ENCODE results near the gene ZMYND8. TPM values are rescaled to one million over a fixed set of nuclear protein-coding genes. Genes with fewer than 3 reads are reported as not detected.
A peak's percentile ranks its signal among the peaks of the same experiment; 100 is the strongest.

Gene ZMYND8
- total and polyA plus RNA-seq, 5 donors: 10.0 to 35.7 (median 31.4) TPM

GRCh38 chr20:47231382-47232039 lies 125.0 kb downstream of the ZMYND8 start:
- no peaks in the 10 kb centered on the region for H3K4me1 ChIP-seq (ENCODE audit: control insufficient read depth, insufficient read depth, low read length)
- no peak overlapping the region for H3K27ac ChIP-seq (ENCODE audit: low read length)
- ATAC-seq (peak; percentile 61 to 75), DNase-seq (no peak)
- no peaks in the 10 kb centered on the region for H3K27me3 ChIP-seq (ENCODE audit: control insufficient read depth, insufficient read depth)
- H3K4me3 ChIP-seq (ENCODE audit: low read length): no peak overlapping the region
- intact Hi-C loops (cut with DNase I): no loop called here
- WGBS: 72% methylated on average over 16 of the region's 16 CpGs
- no peaks in the 10 kb centered on the region for H3K9me3 ChIP-seq (ENCODE audit: control insufficient read depth, low read length)

- H3K4me1 ChIP-seq (ENCODE audit: control insufficient read depth, insufficient read depth, low read length): no peaks in the 10 kb centered on the region
- H3K27me3 ChIP-seq (ENCODE audit: control insufficient read depth, insufficient read depth): no peaks in the 10 kb centered on the region
- ATAC-seq (no peak), DNase-seq (no peak)
- intact Hi-C loops (cut with DNase I): no loop called here
- no peak overlapping the region for H3K4me3 ChIP-seq (ENCODE audit: low read length)
- no peak overlapping the region for H3K27ac ChIP-seq (ENCODE audit: low read length)
- WGBS: 85% methylated on average over 8 of the region's 8 CpGs
- no peaks in the 10 kb centered on the region for H3K9me3 ChIP-seq (ENCODE audit: control insufficient read depth, low read length)
Measured at GRCh38 chr20:47230811-47231256, 125.7 kb downstream of the ZMYND8 start.

GRCh38 chr20:47228654-47229053 lies 127.8 kb downstream of the ZMYND8 start:
- 56% methylated on average over 5 of the region's 5 CpGs for WGBS
- no peak overlapping the region for H3K27ac ChIP-seq (ENCODE audit: low read length)
- no peaks in the 10 kb centered on the region for H3K9me3 ChIP-seq (ENCODE audit: control insufficient read depth, low read length)
- ATAC-seq (peak; percentile 30 to 36), DNase-seq (no peak)
- intact Hi-C loops (cut with DNase I): no loop called here
- H3K27me3 ChIP-seq (ENCODE audit: control insufficient read depth, insufficient read depth): no peaks in the 10 kb centered on the region
- no peaks in the 10 kb centered on the region for H3K4me1 ChIP-seq (ENCODE audit: control insufficient read depth, insufficient read depth, low read length)
- H3K4me3 ChIP-seq (ENCODE audit: low read length): no peak overlapping the region

- no peak overlapping the region for H3K4me3 ChIP-seq (ENCODE audit: low read length)
- H3K27me3 ChIP-seq (ENCODE audit: control insufficient read depth, insufficient read depth): no peaks in the 10 kb centered on the region
- DNase-seq (no peak), ATAC-seq (no peak)
- H3K9me3 ChIP-seq (ENCODE audit: control insufficient read depth, low read length): no peaks in the 10 kb centered on the region
- WGBS: 95% methylated on average over 9 of the region's 9 CpGs
- intact Hi-C loops (cut with DNase I): no loop called here
- H3K27ac ChIP-seq (ENCODE audit: low read length): no peak overlapping the region
- H3K4me1 ChIP-seq (ENCODE audit: control insufficient read depth, insufficient read depth, low read length): no peaks in the 10 kb centered on the region
Measured at GRCh38 chr20:47227576-47227975, 128.9 kb downstream of the ZMYND8 start.

GRCh38 chr20:47227119-47227518 lies 129.4 kb downstream of the ZMYND8 start:
- Histone ChIP-seq H3K9me3 (ENCODE audit: control insufficient read depth, low read length) (no peaks in the 10 kb centered on the region), H3K27me3 (ENCODE audit: control insufficient read depth, insufficient read depth) (no peaks in the 10 kb centered on the region), H3K27ac (ENCODE audit: low read length) (no peak overlapping the region), H3K4me1 (ENCODE audit: control insufficient read depth, insufficient read depth, low read length) (no peaks in the 10 kb centered on the region), H3K4me3 (ENCODE audit: low read length) (no peak overlapping the region)
- ATAC-seq (no peak), DNase-seq (no peak)
- WGBS: 89% methylated on average over 7 of the region's 7 CpGs
- intact Hi-C loops (cut with DNase I): no loop called here

GRCh38 chr20:47225458-47225857 lies 131.0 kb downstream of the ZMYND8 start:
- no peak overlapping the region for H3K27ac ChIP-seq (ENCODE audit: low read length)
- intact Hi-C loops (cut with DNase I): no loop called here
- ATAC-seq (no peak), DNase-seq (no peak)
- no peaks in the 10 kb centered on the region for H3K4me1 ChIP-seq (ENCODE audit: control insufficient read depth, insufficient read depth, low read length)
- no peak overlapping the region for H3K4me3 ChIP-seq (ENCODE audit: low read length)
- H3K9me3 ChIP-seq (ENCODE audit: control insufficient read depth, low read length): no peaks in the 10 kb centered on the region
- no peaks in the 10 kb centered on the region for H3K27me3 ChIP-seq (ENCODE audit: control insufficient read depth, insufficient read depth)
- 86% methylated on average over 1 of the region's 1 CpG for WGBS

DNA sequence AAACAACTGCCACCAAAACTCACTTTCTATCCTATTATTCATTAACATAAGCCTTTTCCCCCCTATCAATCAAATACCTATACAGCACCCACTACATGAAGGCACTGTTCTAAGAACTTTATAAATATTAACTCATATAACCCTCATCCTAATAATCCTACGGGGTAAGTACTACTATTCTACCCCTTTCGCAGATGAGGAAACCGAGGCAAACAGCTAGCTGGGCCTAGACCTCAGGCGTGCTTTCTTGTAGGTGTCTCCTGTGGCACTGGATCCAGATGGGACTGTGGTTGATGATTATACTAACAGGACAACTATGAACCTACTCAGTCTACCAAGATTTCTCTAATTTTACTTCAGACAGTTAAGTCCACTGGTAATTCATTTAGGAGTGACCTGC lies 131.6 kb downstream of the ZMYND8 start:
- no peaks in the 10 kb centered on the region for H3K4me1 ChIP-seq (ENCODE audit: control insufficient read depth, insufficient read depth, low read length)
- ATAC-seq: no peak
- 95% methylated on average over 4 of the region's 4 CpGs for WGBS
- DNase-seq: no peak
- intact Hi-C loops (cut with DNase I): no loop called here
- H3K4me3 ChIP-seq (ENCODE audit: low read length): no peak overlapping the region
- no peaks in the 10 kb centered on the region for H3K27me3 ChIP-seq (ENCODE audit: control insufficient read depth, insufficient read depth)
- H3K9me3 ChIP-seq (ENCODE audit: control insufficient read depth, low read length): no peaks in the 10 kb centered on the region
- no peak overlapping the region for H3K27ac ChIP-seq (ENCODE audit: low read length)

DNA sequence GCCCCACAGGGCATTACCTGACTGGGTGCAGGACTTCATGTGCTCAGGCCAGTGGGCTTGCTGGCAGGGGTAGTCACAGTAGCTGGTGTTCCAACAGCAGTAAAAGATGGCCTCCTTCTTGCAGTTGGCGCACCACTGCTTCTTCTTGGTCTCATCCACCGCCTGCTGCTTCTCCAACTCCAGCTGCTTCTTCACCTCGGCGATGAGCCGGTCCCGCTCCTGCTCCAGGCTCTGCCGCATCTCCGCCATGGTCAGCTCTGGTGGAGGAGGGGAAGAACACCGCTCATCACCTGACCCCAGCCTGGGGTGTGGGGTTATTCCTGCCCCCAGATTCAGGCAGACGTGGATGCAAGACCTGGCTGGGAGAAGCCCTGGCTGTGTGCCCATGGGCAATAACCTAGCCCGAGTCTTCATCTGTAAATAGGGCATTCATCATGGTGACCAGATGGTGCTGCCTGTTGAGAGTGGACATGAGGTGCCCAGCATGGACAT lies 132.2 kb downstream of the ZMYND8 start:
- intact Hi-C loops (cut with DNase I): no loop called here
- no peaks in the 10 kb centered on the region for H3K27me3 ChIP-seq (ENCODE audit: control insufficient read depth, insufficient read depth)
- DNase-seq: peak in 1 of 3 donors; percentile 31
- no peak overlapping the region for H3K27ac ChIP-seq (ENCODE audit: low read length)
- ATAC-seq: no peak
- 92% methylated on average over 11 of the region's 11 CpGs for WGBS
- H3K4me3 ChIP-seq (ENCODE audit: low read length): no peak overlapping the region
- no peaks in the 10 kb centered on the region for H3K4me1 ChIP-seq (ENCODE audit: control insufficient read depth, insufficient read depth, low read length)
- no peaks in the 10 kb centered on the region for H3K9me3 ChIP-seq (ENCODE audit: control insufficient read depth, low read length)

GRCh38 chr20:47223896-47224295 lies 132.6 kb downstream of the ZMYND8 start:
- Histone ChIP-seq H3K27ac (ENCODE audit: low read length) (no peak overlapping the region), H3K27me3 (ENCODE audit: control insufficient read depth, insufficient read depth) (no peaks in the 10 kb centered on the region), H3K9me3 (ENCODE audit: control insufficient read depth, low read length) (no peaks in the 10 kb centered on the region), H3K4me3 (ENCODE audit: low read length) (no peak overlapping the region), H3K4me1 (ENCODE audit: control insufficient read depth, insufficient read depth, low read length) (no peaks in the 10 kb centered on the region)
- intact Hi-C loops (cut with DNase I): no loop called here
- ATAC-seq: no peak
- WGBS: 93% methylated on average over 1 of the region's 1 CpG
- DNase-seq: no peak

DNA sequence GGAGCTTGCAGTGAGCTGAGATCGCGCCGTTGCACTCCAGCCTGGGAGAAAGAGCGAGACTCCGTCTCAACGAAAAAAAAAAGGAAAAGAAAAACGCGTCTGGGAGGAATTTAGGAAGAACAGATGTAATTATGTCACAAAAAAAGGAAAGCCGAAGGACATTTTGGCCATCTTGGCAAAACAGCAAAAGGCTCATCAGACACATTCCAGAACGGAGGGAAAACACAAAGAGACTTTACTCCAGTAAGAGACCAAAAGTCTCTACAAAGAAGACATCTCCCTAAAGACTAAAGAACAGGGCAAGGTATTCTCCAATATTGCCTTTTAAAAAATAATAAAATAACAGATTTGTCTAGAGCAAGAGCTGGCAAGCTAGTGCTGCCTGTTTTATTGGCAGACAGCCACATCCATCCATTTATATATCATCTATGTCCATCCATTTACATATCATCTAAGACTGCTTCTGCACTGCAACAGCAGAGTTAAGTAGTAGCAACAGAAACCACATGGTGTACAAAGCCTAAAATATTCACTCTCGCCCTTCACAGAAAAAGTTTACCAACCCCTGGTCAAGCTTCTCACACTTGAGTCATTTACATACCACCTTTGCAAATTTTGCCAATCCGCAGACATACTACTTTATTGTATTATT lies 133.9 kb downstream of the ZMYND8 start:
- ATAC-seq: no peak
- DNase-seq: no peak
- Histone ChIP-seq H3K9me3 (ENCODE audit: control insufficient read depth, low read length) (no peaks in the 10 kb centered on the region), H3K27me3 (ENCODE audit: control insufficient read depth, insufficient read depth) (no peaks in the 10 kb centered on the region), H3K27ac (ENCODE audit: low read length) (no peak overlapping the region), H3K4me1 (ENCODE audit: control insufficient read depth, insufficient read depth, low read length) (no peaks in the 10 kb centered on the region), H3K4me3 (ENCODE audit: low read length) (no peak overlapping the region)
- intact Hi-C loops (cut with DNase I): no loop called here
- 89% methylated on average over 12 of the region's 12 CpGs for WGBS

DNA sequence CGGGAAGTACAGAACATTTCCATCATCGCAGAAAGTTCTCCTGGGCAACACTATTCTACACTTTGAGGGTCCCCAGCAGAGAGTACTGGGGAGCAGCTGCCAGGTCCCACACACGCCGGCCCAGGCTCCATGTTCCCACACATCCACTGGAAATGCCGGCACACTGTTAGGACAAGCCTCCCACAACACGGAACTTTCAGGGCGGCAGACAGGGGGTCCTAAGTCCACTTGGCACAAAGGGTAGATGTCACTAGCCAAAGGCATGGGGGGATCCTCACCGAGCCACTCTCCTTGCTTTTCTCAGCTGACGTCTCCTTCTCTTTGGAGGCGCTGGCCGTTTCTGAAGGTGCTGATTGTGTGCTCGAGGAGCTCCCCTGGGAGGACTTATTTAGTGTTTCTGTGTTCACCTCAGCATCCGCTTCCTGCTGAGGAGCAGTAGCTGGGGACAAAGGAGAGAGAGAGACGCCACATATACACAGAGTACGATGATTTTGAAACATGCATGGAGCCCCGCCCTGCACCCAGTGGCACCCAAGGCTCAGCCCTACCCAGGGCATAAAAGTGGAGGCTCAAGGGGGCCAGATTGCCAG lies 135.4 kb downstream of the ZMYND8 start:
- H3K4me1 ChIP-seq (ENCODE audit: control insufficient read depth, insufficient read depth, low read length): no peaks in the 10 kb centered on the region
- no peak for ATAC-seq
- H3K4me3 ChIP-seq (ENCODE audit: low read length): no peak overlapping the region
- no peak overlapping the region for H3K27ac ChIP-seq (ENCODE audit: low read length)
- no peaks in the 10 kb centered on the region for H3K9me3 ChIP-seq (ENCODE audit: control insufficient read depth, low read length)
- DNase-seq: peak in 2 of 3 donors; percentile 35 to 52
- WGBS: 90% methylated on average over 16 of the region's 16 CpGs
- intact Hi-C loops (cut with DNase I): no loop called here
- H3K27me3 ChIP-seq (ENCODE audit: control insufficient read depth, insufficient read depth): no peaks in the 10 kb centered on the region

Data from right cardiac atrium (tissue), 5 donors.